Naive B cell (primary cell): ENCODE results near the gene NPAS3. TPM values are rescaled to one million over a fixed set of nuclear protein-coding genes. Genes with fewer than 3 reads are reported as not detected.

Source experiments
- ATAC-seq, 2 donors: fragments of 150-1000 bp; cut with Tn5 transposase; 2 replicates each; pipeline ENCODE4 v1.10.0; 2021; ENCODE audit warnings: low read depth in 2 of 2, mild to moderate bottlenecking in 2 of 2, moderate library complexity in 2 of 2
- DNase-seq: peaks from one replicate; pipeline ENCODE4 v3.0.0; 2022
- H3K27ac Mint-ChIP-seq, 6 donors: one replicate each; pipeline ENCODE4 v1.8.0; 2020 to 2022; ENCODE audit warnings: mild to moderate bottlenecking in 6 of 6, mixed read lengths in 6 of 6, moderate library complexity in 5 of 6, inconsistent platforms in 2 of 6
- H3K27me3 Mint-ChIP-seq, 3 donors: one replicate each; pipeline ENCODE4 v1.8.0; 2021 to 2022; ENCODE audit warnings: mixed read lengths in 3 of 3, mild to moderate bottlenecking in 1 of 3
- H3K36me3 Mint-ChIP-seq, 2 donors: one replicate each; pipeline ENCODE4 v1.8.0; 2020 to 2022; ENCODE audit warnings: mixed read lengths in 2 of 2, inconsistent platforms in 1 of 2, mild to moderate bottlenecking in 1 of 2
- H3K4me1 Mint-ChIP-seq, 3 donors: one replicate each; pipeline ENCODE4 v1.8.0; 2020 to 2022; ENCODE audit warnings: mixed read lengths in 3 of 3, inconsistent platforms in 1 of 3, mild to moderate bottlenecking in 1 of 3, moderate library complexity in 1 of 3
- H3K4me3 Mint-ChIP-seq, 8 donors: one replicate each; pipeline ENCODE4 v1.8.0; 2020 to 2022; ENCODE audit warnings: mild to moderate bottlenecking in 8 of 8, mixed read lengths in 8 of 8, moderate library complexity in 8 of 8, inconsistent platforms in 2 of 8
- H3K9me3 Mint-ChIP-seq, 7 donors: one replicate each; pipeline ENCODE4 v1.8.0; 2020 to 2022; ENCODE audit warnings: mixed read lengths in 7 of 7, mild to moderate bottlenecking in 5 of 7, inconsistent platforms in 2 of 7, moderate library complexity in 1 of 7
- polyA plus RNA-seq, 6 donors: library from polyadenylated mRNA; unstranded; fragments of 300-500 nt; fragmentation: Illumina TruSeq; gene quantifications; one replicate each; pipeline ENCODE4 v1.2.3, GENCODE V29; 2021; ENCODE audit warnings: low read depth in 6 of 6

Gene NPAS3
- polyA plus RNA-seq, 6 donors from 2014 or later: not detected

DNA sequence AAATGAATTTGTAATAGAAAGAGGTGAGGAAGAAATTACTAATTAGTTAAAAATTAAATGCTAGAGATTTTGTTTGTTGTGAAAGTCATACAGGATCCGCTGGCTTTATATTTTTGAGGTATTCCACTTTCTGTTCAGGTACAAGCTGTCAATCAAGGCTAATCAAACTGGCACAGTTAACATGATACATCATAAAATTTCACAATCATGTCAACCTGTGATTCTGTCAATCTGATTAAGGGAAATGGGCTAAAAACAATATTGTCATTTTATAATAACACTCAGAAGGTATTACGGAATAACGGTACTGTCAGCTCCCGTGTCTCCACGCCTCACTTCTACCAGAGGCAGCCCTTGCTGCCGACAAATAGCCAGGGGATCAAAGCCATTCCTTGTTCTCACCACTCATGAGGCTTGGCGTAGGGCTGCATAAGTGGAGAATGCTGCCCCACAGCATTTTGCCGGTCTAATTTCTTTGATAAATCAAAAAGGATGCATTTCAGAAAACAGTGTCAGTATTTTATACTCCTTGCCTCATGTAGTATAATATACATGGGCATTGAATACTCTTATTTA is 352.9 kb downstream of the NPAS3 start:
- DNase-seq: no peak

DNA sequence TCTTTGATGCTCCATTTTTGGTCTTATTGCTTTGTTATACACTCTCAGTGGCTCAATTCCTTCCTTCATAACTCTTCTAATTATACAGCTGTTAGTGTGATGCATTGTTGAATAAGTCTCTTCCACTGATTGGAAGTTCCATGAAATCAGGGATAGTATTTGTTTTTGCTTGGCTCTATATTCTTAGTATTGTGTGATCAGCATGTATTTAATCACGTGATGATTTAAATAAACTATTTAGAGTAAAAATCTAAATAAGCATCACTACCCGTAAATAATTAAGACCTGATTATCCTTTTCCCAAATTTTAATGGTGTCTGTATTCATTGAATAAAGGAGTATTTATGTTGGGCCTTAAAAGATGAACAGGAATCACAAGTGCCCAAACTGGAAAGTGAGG is 355.7 kb downstream of the NPAS3 start:
- H3K4me3 Mint-ChIP-seq: no peak overlapping the region
- H3K4me1 Mint-ChIP-seq: no peaks in the 10 kb centered on the region
- no peak for ATAC-seq
- no peak overlapping the region for H3K27ac Mint-ChIP-seq
- H3K36me3 Mint-ChIP-seq: no peaks in the 10 kb centered on the region
- peaks cover 0 to 6% (median 3%) of the 10 kb centered on the region in 7 donors for H3K9me3 Mint-ChIP-seq
- H3K27me3 Mint-ChIP-seq: no peaks in the 10 kb centered on the region
- no peak for DNase-seq

More for the DNA sequence above, 352.9 kb downstream of the NPAS3 start:
- no peak for ATAC-seq
- Mint-ChIP-seq H3K27me3 (no peaks in the 10 kb centered on the region), H3K27ac (no peak overlapping the region), H3K9me3 (peaks cover 0 to 6% (median 3%) of the 10 kb centered on the region in 7 donors), H3K36me3 (no peaks in the 10 kb centered on the region), H3K4me1 (no peaks in the 10 kb centered on the region), H3K4me3 (no peak overlapping the region)

DNA sequence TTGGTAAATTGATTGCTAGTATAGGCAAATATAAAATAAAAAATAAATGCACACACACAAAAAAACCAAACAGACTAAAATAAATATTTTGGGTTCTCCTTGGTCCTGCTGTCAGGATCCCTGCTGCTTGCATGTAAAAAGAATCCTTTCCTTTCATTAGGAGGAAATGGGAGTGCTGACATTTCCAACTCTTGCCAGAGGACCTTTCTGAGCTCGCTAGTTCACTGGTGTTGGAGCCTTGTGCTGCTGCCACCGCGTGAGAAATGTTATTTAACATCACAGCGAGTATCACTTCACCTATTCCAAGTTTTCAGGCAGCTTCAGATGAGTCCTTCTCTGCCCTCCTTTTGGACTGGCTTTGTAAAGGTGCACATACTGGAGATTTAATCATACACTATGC is 358.9 kb downstream of the NPAS3 start:
- Mint-ChIP-seq H3K36me3 (no peaks in the 10 kb centered on the region), H3K9me3 (peaks cover 0 to 6% (median 2%) of the 10 kb centered on the region in 7 donors), H3K4me3 (no peak overlapping the region), H3K27me3 (no peaks in the 10 kb centered on the region), H3K27ac (no peak overlapping the region), H3K4me1 (no peaks in the 10 kb centered on the region)
- ATAC-seq: no peak
- DNase-seq: no peak

DNA sequence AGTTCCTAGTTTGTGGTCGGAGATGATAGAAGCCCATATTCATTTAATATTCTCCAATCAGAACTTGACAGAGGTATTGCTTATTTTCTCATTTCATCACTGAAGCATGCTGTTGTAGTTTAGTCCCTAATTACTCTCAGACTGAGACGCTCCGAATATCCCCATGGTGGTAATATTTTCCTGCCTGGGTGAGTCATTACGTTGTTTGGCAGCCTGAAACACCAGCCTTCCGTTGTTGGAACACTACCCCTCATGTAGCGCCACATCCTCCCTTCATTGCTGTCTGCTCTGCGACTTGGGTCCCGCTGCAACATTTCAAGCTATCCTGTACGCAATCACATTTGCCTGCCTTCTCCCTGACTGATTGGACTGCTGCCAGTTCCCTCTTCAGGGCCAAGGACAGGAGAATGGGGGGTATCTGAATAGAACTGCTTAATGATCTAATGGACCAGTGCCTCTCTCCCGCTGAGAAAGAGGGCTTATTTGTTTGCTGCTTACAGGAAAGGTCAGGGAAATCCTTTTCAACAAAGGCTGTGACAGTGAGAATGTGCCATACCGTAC is 369.1 kb downstream of the NPAS3 start:
- H3K27me3 Mint-ChIP-seq: no peaks in the 10 kb centered on the region
- H3K4me1 Mint-ChIP-seq: no peaks in the 10 kb centered on the region
- DNase-seq (no peak), ATAC-seq (no peak)
- no peaks in the 10 kb centered on the region for H3K36me3 Mint-ChIP-seq
- no peak overlapping the region for H3K4me3 Mint-ChIP-seq
- H3K9me3 Mint-ChIP-seq: peaks cover 0 to 3% (median 0%) of the 10 kb centered on the region in 7 donors
- no peak overlapping the region for H3K27ac Mint-ChIP-seq

DNA sequence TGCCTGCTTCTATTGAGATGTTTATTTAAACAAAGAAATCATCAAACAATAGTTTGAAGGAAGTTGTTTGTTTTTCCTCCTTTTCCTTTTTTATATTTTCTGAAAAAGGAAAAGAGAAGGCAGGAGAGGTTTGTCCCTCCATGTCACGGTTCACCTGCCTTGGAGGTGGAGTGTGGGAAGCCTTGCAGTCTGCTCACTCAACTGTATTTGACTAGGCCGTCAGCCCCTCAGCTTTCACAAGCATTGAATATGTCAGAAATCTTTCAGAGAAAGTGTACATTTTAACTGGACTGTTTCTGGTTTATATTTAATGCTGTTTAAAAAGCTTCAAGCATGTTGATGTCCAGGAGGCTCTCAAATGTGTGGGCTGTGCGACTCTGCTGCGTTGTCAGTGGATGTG is 370.4 kb downstream of the NPAS3 start:
- Mint-ChIP-seq H3K27ac (no peak overlapping the region), H3K4me3 (no peak overlapping the region)

DNA sequence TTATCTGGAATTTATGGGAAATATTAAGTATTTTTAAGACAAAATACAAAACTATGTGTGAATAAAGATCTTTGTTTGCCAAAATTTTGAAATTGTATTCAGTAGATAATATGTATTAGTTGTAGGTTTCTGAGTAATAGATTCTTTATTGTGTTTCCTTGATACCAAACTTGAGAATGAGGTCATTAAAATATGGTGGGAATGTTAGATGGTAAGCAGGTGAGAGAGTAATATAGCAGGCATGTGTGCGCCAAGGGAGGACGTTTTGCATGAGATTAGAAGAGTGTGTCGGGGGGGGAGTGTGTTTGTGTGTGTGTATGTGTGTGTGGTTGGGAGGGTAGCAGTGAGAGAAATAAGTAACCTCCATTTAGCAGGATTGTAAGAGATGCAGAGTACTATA is 376.5 kb downstream of the NPAS3 start:
- H3K9me3 Mint-ChIP-seq: peaks cover 0 to 9% (median 4%) of the 10 kb centered on the region in 7 donors
- H3K27ac Mint-ChIP-seq: no peak overlapping the region
- no peak overlapping the region for H3K4me3 Mint-ChIP-seq
- DNase-seq (no peak), ATAC-seq (no peak)
- no peaks in the 10 kb centered on the region for H3K4me1 Mint-ChIP-seq
- no peaks in the 10 kb centered on the region for H3K27me3 Mint-ChIP-seq
- H3K36me3 Mint-ChIP-seq: no peaks in the 10 kb centered on the region

More for the DNA sequence above, 370.4 kb downstream of the NPAS3 start:
- H3K9me3 Mint-ChIP-seq: peaks cover 0 to 3% (median 0%) of the 10 kb centered on the region in 7 donors
- no peaks in the 10 kb centered on the region for H3K4me1 Mint-ChIP-seq
- DNase-seq (no peak), ATAC-seq (no peak)
- no peaks in the 10 kb centered on the region for H3K36me3 Mint-ChIP-seq
- H3K27me3 Mint-ChIP-seq: no peaks in the 10 kb centered on the region

DNA sequence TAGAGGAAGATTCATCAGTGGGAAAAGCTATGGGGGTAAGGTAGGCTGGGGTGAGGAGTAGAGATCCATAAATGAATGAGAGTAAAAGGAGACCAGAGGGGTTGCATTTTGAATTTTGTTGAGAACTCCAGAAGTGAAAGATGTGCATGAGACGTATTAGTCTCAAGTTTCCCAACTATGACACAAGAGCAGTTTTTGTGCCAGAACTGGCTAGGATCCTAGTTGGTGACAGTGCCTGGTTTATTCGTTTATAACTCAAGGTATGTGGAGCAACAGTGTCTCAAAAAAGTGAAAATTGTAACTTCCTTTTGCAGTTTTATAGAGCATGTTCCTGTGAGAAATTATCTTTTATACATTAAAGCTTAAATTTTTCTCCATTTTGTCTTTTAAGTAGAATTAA is 377.0 kb downstream of the NPAS3 start:
- DNase-seq (no peak), ATAC-seq (no peak)
- no peaks in the 10 kb centered on the region for H3K36me3 Mint-ChIP-seq
- H3K4me1 Mint-ChIP-seq: no peaks in the 10 kb centered on the region
- no peaks in the 10 kb centered on the region for H3K27me3 Mint-ChIP-seq
- H3K9me3 Mint-ChIP-seq: peaks cover 0 to 9% (median 4%) of the 10 kb centered on the region in 7 donors
- H3K27ac Mint-ChIP-seq: no peak overlapping the region
- no peak overlapping the region for H3K4me3 Mint-ChIP-seq

DNA sequence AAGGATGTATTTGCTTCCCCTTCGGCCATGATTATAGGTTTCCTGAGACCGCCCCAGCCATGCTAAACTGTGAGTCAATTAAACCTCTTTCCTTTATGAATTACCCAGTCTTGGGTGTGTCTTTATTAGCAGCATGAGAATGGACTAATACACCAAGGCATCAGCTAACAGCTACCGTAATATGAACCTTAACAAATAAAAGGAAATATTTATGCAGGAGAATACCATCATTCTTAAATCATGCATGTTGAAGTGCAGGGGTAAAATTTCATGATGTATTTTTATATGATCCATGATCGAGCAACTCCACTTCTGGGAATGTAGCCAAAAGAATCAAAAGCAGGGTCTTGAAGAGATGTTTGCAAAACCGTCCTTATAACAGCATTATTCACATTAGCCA is 379.0 kb downstream of the NPAS3 start:
- DNase-seq (no peak), ATAC-seq (no peak)
- no peaks in the 10 kb centered on the region for H3K4me1 Mint-ChIP-seq
- no peak overlapping the region for H3K27ac Mint-ChIP-seq
- H3K4me3 Mint-ChIP-seq: no peak overlapping the region
- no peaks in the 10 kb centered on the region for H3K27me3 Mint-ChIP-seq
- peaks cover 0 to 9% (median 4%) of the 10 kb centered on the region in 7 donors for H3K9me3 Mint-ChIP-seq
- no peaks in the 10 kb centered on the region for H3K36me3 Mint-ChIP-seq

- DNase-seq: no peak
These were observed 385.3 kb downstream of the NPAS3 start for GRCh38 chr14:33323979-33324378.

GRCh38 chr14:33331176-33331949 is 392.7 kb downstream of the NPAS3 start:
- no peak for DNase-seq
- peaks cover 0 to 13% (median 4%) of the 10 kb centered on the region in 7 donors for H3K9me3 Mint-ChIP-seq
- no peaks in the 10 kb centered on the region for H3K36me3 Mint-ChIP-seq
- no peak for ATAC-seq
- H3K27ac Mint-ChIP-seq: no peak overlapping the region
- no peaks in the 10 kb centered on the region for H3K27me3 Mint-ChIP-seq
- H3K4me3 Mint-ChIP-seq: no peak overlapping the region
- H3K4me1 Mint-ChIP-seq: no peaks in the 10 kb centered on the region

More at GRCh38 chr14:33323979-33324378, 385.3 kb downstream of the NPAS3 start:
- Mint-ChIP-seq H3K9me3 (peaks cover 0 to 6% (median under 1%) of the 10 kb centered on the region in 7 donors), H3K4me3 (no peak overlapping the region), H3K4me1 (no peaks in the 10 kb centered on the region), H3K36me3 (no peaks in the 10 kb centered on the region), H3K27me3 (no peaks in the 10 kb centered on the region), H3K27ac (no peak overlapping the region)
- no peak for ATAC-seq

DNA sequence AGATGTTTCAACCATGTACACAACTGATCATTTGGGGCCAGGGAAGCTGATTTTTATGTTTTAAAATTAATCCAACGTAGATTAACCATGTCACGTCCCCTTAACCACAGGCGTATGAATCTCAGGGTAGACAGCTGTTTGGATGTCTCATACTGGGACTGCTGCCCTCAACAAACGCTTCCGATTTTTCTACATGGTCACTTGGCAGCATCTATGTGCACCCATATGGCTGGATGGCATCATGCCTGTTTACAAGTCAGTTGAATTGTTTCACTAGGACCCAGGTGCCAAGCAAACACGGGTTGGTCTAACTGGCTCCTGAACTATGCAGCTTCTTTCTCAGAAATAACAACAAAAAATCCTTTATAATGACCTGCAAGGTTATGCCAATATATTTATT is 393.8 kb downstream of the NPAS3 start:
- H3K27me3 Mint-ChIP-seq: no peaks in the 10 kb centered on the region
- DNase-seq (no peak), ATAC-seq (no peak)
- no peak overlapping the region for H3K27ac Mint-ChIP-seq
- H3K4me1 Mint-ChIP-seq: no peaks in the 10 kb centered on the region
- H3K4me3 Mint-ChIP-seq: no peak overlapping the region
- no peaks in the 10 kb centered on the region for H3K36me3 Mint-ChIP-seq
- H3K9me3 Mint-ChIP-seq: peaks cover 0 to 22% (median 4%) of the 10 kb centered on the region in 7 donors

GRCh38 chr14:33335366-33335765 is 396.7 kb downstream of the NPAS3 start:
- no peaks in the 10 kb centered on the region for H3K4me1 Mint-ChIP-seq
- ATAC-seq (no peak), DNase-seq (no peak)
- peaks cover 0 to 22% (median 2%) of the 10 kb centered on the region in 7 donors for H3K9me3 Mint-ChIP-seq
- no peak overlapping the region for H3K27ac Mint-ChIP-seq
- no peaks in the 10 kb centered on the region for H3K36me3 Mint-ChIP-seq
- no peak overlapping the region for H3K4me3 Mint-ChIP-seq
- H3K27me3 Mint-ChIP-seq: no peaks in the 10 kb centered on the region

DNA sequence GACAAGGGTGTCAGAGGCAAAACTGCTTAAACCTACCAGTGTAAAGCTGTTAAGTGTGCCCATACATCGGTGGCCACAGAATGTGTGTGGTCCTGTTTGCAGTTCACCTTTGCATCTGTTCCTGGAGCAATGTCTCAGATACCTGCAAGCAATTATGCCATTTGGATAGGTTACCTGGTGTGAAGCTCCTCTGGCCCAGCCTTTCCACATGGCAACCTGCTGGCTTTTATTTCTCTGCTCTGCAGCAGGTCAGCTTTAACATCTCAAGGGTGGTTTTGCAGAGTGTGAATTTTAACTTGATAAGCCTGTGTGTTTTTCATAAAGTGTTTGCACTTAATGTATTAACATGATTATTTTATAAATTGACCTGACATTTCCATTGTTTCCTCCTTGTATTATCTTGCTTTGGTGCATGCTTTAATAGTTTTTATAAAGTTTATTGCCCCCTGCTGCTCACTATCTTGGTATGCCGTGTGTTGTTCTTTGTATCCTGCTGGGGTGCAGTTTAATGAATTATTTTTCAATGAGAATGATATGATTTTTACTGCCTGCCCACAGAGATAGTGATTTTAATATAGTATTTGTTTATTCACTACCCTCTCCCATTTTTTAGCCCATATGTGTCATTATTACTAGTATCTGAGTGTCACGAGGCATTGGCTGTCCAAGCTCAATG is 403.8 kb downstream of the NPAS3 start:
- Mint-ChIP-seq H3K4me3 (no peak overlapping the region), H3K27ac (no peak overlapping the region), H3K27me3 (no peaks in the 10 kb centered on the region), H3K4me1 (no peaks in the 10 kb centered on the region), H3K9me3 (peaks cover 0 to 5% (median 0%) of the 10 kb centered on the region in 7 donors), H3K36me3 (no peaks in the 10 kb centered on the region)
- ATAC-seq: no peak
- DNase-seq: no peak
